Thyroid gland (tissue), 4 donors: Measurements from ENCODE around the gene ADGRG1. TPM values are rescaled to one million over a fixed set of nuclear protein-coding genes. Genes with fewer than 3 reads are reported as not detected.
A peak's percentile ranks its signal among the peaks of the same experiment; 100 is the strongest.

Experiments used
- DNase-seq, 2 donors: peaks; one replicate each; pipeline ENCODE4 v3.0.0-alpha.2; 2019
- H3K27ac ChIP-seq, 3 donors: fragments of 200-600 bp; sonication (generic); 1 replicate in 2 of 3; 2 replicates in 1 of 3; pipeline ENCODE4 v1.5.1; 2016 to 2019; ENCODE audit warnings: mild to moderate bottlenecking in 1 of 3, moderate library complexity in 1 of 3
- H3K27me3 ChIP-seq: fragments of 200-600 bp; sonication (generic); one replicate; pipeline ENCODE4 v1.5.1; 2019
- H3K36me3 ChIP-seq, 2 donors: fragments of 200-600 bp; sonication (generic); one replicate each; pipeline ENCODE4 v1.5.1; 2016 to 2019
- H3K4me1 ChIP-seq, 2 donors: fragments of 200-600 bp; sonication (generic); one replicate each; pipeline ENCODE4 v1.5.1; 2017 to 2019
- H3K4me3 ChIP-seq, 3 donors: fragments of 200-600 bp; sonication (generic); replicated peaks in 1 of 3; 1 replicate in 2 of 3; 2 replicates in 1 of 3; pipeline ENCODE4 v1.5.1; 2016; ENCODE audit warnings: mild to moderate bottlenecking in 1 of 3
- H3K9me3 ChIP-seq: fragments of 200-600 bp; sonication (generic); one replicate; pipeline ENCODE4 v1.5.1; 2017
- CTCF ChIP-seq, 6 experiments: fragments of 200-600 bp in 3 of 6; fragments of 450-650 bp in 3 of 6; sonication (generic) in 3 of 6; IDR thresholded peaks; one replicate each; pipeline ENCODE4 v1.5.1; 2016 to 2019; ENCODE audit warnings: antibody characterized with exemption in 6 of 6, mild to moderate bottlenecking in 2 of 6, inconsistent platforms in 1 of 6, moderate library complexity in 1 of 6
- POLR2A ChIP-seq, 2 donors: fragments of 450-650 bp; IDR thresholded peaks; one replicate each; pipeline ENCODE4 v1.6.1; 2017; ENCODE audit warnings: antibody characterized with exemption in 2 of 2, mild to moderate bottlenecking in 2 of 2, moderate library complexity in 1 of 2
- WGBS, 2 donors: methylation state at CpG; one replicate each; pipeline ENCODE4 v1.1.5; 2017; 5-methylcytosine and 5-hydroxymethylcytosine counted together
- intact Hi-C: fragments of 100-400 bp; cut with DNase I; formaldehyde crosslinking; loops from one replicate; pipeline ENCODE4 v1.15.1; 2023
- total RNA-seq, 4 donors: library from RNA; depleted of rRNA; stranded (reverse); fragments of >200 nt; gene quantifications; one replicate each; pipeline ENCODE4 v1.2.3, GENCODE V29; 2016

Gene ADGRG1
- total RNA-seq, 4 donors from 2014 or later, result 120 to 295 (median 239) TPM

DNA sequence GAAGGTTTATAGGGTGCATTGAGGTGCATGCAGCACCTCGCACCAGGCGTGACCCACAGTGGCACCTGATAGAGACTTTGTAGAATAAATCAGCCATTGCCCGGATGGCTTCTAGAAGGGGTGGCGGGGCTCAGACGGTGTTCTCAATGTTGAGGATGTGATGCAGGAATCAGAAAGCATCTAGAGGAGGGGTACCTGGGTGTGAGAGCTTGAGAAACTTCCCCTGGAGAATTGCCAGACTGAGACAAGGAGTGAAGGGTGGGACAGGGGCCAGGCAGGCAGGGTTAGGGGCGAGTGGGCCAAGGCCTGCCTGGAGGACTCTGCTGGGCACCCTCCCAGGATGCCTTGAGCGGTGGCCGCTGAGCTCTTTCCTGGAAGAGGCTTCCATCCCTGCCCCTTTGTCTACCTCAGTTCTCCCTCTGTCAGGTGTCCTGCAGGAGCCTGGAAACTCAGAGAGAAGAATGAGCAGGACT, 9.3 kb upstream of the ADGRG1 start:
- intact Hi-C loops, result no loop called here
- no peak for DNase-seq
- H3K27me3 ChIP-seq, result no peaks in the 10 kb centered on the region
- no peak for TF ChIP-seq POLR2A (IDR thresholded peaks at IDR 0.05)
- TF ChIP-seq CTCF (IDR thresholded peaks at IDR 0.05), result no peak
- H3K9me3 ChIP-seq, result no peaks in the 10 kb centered on the region
- peak overlapping the region; percentile 94 to 99 (median 98) for H3K27ac ChIP-seq
- peaks cover 49 to 65% of the 10 kb centered on the region in 2 donors for H3K4me1 ChIP-seq
- 54 to 77% methylated on average over 6 to 8 of the region's 8 CpGs for WGBS, 2 donors
- peak overlapping the region in 1 of 3 donors; percentile 36 for H3K4me3 ChIP-seq
- no peaks in the 10 kb centered on the region for H3K36me3 ChIP-seq

DNA sequence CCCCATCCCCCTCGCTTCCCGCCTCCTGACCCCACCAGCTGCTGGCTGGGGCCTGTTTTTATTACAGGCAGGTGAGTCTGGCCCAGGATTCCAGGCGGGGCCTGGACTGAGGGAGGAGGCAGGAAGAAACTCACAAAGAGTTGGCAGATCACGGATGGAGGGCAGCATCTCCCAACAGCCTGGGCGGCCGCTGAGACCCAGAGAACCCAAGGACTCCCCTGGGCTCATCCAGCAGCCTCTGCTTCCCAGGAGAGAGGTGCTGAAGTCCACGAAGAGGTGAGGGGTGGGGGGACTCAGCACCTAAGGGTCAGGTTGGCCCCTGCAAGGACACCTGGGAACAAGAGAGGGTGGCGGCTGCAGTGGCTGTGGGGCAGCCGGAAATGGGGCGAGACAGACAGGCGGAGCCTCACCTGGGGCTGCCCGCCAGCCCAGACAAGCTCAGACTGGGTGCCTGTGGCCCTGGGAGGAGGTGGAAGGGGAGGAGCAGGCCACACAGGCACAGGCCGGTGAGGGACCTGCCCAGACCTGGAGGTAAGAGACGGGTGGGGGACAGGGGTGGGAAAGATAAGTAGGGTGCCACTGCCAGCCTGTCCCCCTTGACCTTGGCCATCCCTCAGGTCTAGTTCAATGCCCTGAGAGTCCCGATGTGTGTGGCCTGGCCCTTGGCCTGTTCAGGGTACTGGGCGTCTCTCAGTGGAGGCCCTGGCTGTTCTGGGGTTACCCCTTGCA, 8.7 kb upstream of the ADGRG1 start:
- intact Hi-C loops, result no loop called here
- peaks cover 55 to 69% of the 10 kb centered on the region in 2 donors for H3K4me1 ChIP-seq
- WGBS, 2 donors, result 26 to 48% methylated on average over 11 to 13 of the region's 16 CpGs
- peak overlapping the region; percentile 11 to 59 (median 36) for H3K4me3 ChIP-seq
- no peaks in the 10 kb centered on the region for H3K9me3 ChIP-seq
- H3K36me3 ChIP-seq, result no peaks in the 10 kb centered on the region
- H3K27me3 ChIP-seq, result no peaks in the 10 kb centered on the region
- peak; percentile 92 to 94 for DNase-seq
- H3K27ac ChIP-seq, result peak overlapping the region; percentile 94 to 99 (median 98)
- no peak for TF ChIP-seq CTCF (IDR thresholded peaks at IDR 0.05)
- peak; percentile 11 to 90 for TF ChIP-seq POLR2A (IDR thresholded peaks at IDR 0.05)

- TF ChIP-seq CTCF (IDR thresholded peaks at IDR 0.05) (no peak), POLR2A (IDR thresholded peaks at IDR 0.05) (peak in 1 of 2 donors; percentile 42)
- Histone ChIP-seq H3K27me3 (no peaks in the 10 kb centered on the region), H3K4me1 (peaks cover 63 to 77% of the 10 kb centered on the region in 2 donors), H3K9me3 (no peaks in the 10 kb centered on the region), H3K36me3 (no peaks in the 10 kb centered on the region), H3K4me3 (peak overlapping the region; percentile 11 to 59 (median 36)), H3K27ac (peak overlapping the region; percentile 94 to 99 (median 98))
- 28 to 50% methylated on average over 3 to 14 of the region's 27 CpGs for WGBS, 2 donors
- intact Hi-C loops, result no loop called here
- peak; percentile 55 to 58 for DNase-seq
Measured at GRCh38 chr16:57620335-57621231, 7.8 kb upstream of the ADGRG1 start.

GRCh38 chr16:57621521-57622271, 6.7 kb upstream of the ADGRG1 start:
- TF ChIP-seq CTCF (IDR thresholded peaks at IDR 0.05), result no peak
- no peak for TF ChIP-seq POLR2A (IDR thresholded peaks at IDR 0.05)
- DNase-seq, result peak; percentile 81 to 84
- Histone ChIP-seq H3K4me1 (peaks cover 74 to 84% of the 10 kb centered on the region in 2 donors), H3K36me3 (no peaks in the 10 kb centered on the region), H3K27me3 (no peaks in the 10 kb centered on the region), H3K4me3 (peak overlapping the region in 1 of 3 donors; percentile 36), H3K27ac (peak overlapping the region; percentile 94 to 99 (median 98)), H3K9me3 (no peaks in the 10 kb centered on the region)
- 49 to 65% methylated on average over 7 to 8 of the region's 10 CpGs for WGBS, 2 donors
- intact Hi-C loops, result no loop called here
